Neural cell (in vitro differentiated cells): ENCODE results near the gene IQSEC1.

Experiments
- CTCF ChIP-seq: fragments of 450-650 bp; IDR thresholded peaks from 2 replicates; pipeline ENCODE4 v1.5.1; 2014; ENCODE audit warnings: antibody characterized with exemption, mild to moderate bottlenecking, moderate library complexity; ENCODE audit not compliant: poor library complexity, severe bottlenecking
- EZH2 ChIP-seq: fragments of 200-600, 300-800 bp; shearing (Covaris generic), sonication (generic); IDR thresholded peaks from 2 replicates; pipeline ENCODE4 v1.6.1; 2014; ENCODE audit warnings: antibody characterized with exemption, low read length, borderline replicate concordance, mild to moderate bottlenecking; ENCODE audit not compliant: insufficient read depth, poor library complexity, severe bottlenecking
- POLR2AphosphoS5 ChIP-seq: IDR thresholded peaks from 2 replicates; pipeline ENCODE4 v1.6.1; 2012
- RAD21 ChIP-seq: fragments of 450-650 bp; conservative IDR thresholded peaks from 2 replicates; pipeline ENCODE4 v1.6.1; 2014; ENCODE audit warnings: antibody characterized with exemption, mild to moderate bottlenecking, moderate library complexity
- SMC3 ChIP-seq: fragments of 450-650 bp; conservative IDR thresholded peaks from 2 replicates; pipeline ENCODE4 v1.6.1; 2014; ENCODE audit warnings: antibody characterized with exemption, mild to moderate bottlenecking, moderate library complexity; ENCODE audit not compliant: poor library complexity

GRCh38 chr3:13105181-13105895, 32.1 kb upstream of the IQSEC1 start:
- TF ChIP-seq EZH2 (no peak), CTCF (no peak), SMC3 (no peak), RAD21 (no peak), POLR2AphosphoS5 (no peak)
